IMR-90 (cell line): Measurements from ENCODE around the gene P2RY2. TPM values are rescaled to one million over a fixed set of nuclear protein-coding genes. Genes with fewer than 3 reads are reported as not detected.

Source experiments
- ATAC-seq: fragments of 200-7000 bp; cut with Tn5 transposase; 2 replicates; pipeline ENCODE4 v1.9.1; 2020; ENCODE audit warnings: low read depth, mild to moderate bottlenecking, moderate library complexity
- BruUV-seq: library from RNA; stranded (reverse); fragments of 400-500 nt; replicated peaks from 2 replicates; lab custom pipeline; 2021; lab: Mats Ljungman, UMichigan
- CTCF ChIA-PET: fragments of 300-600 bp; formaldehyde crosslinking; extraction: SDS; loops from one replicate; lab custom pipeline; 2021; ENCODE audit warnings: antibody characterized with exemption; lab: Yijun Ruan, JAX
- POLR2A ChIA-PET: fragments of 300-600 bp; sonication (Branson Sonifier 250); formaldehyde crosslinking; loops from one replicate; lab custom pipeline; 2022; ENCODE audit warnings: antibody characterized with exemption; ENCODE audit not compliant: unreplicated experiment; lab: Charles Lee
- DNase-seq: peaks from one replicate; pipeline ENCODE4 v3.0.0; 2013
- H2AFZ ChIP-seq: replicated peaks from 2 replicates; pipeline ENCODE3; 2013; ENCODE audit warnings: low read length, mild to moderate bottlenecking; ENCODE audit not compliant: poor library complexity
- H2AK5ac ChIP-seq: 2 replicates; pipeline ENCODE4 v1.6.1; 2013; ENCODE audit warnings: low read depth, low read length, inconsistent platforms
- H2AK9ac ChIP-seq: replicated peaks from 2 replicates; pipeline ENCODE3; 2013; ENCODE audit warnings: mild to moderate bottlenecking, low read depth, low read length, moderate library complexity; ENCODE audit not compliant: poor library complexity
- H2BK120ac ChIP-seq: 2 replicates; pipeline ENCODE4 v1.6.1; 2013; ENCODE audit warnings: low read depth, low read length, inconsistent platforms
- H2BK15ac ChIP-seq: 3 replicates; pipeline ENCODE4 v1.6.1; 2013; ENCODE audit warnings: low read depth, low read length, inconsistent platforms
- H2BK20ac ChIP-seq: 2 replicates; pipeline ENCODE4 v1.6.1; 2013; ENCODE audit warnings: low read depth, mild to moderate bottlenecking, inconsistent platforms, low read length, moderate library complexity
- H2BK5ac ChIP-seq: 2 replicates; pipeline ENCODE4 v1.6.1; 2013; ENCODE audit warnings: mild to moderate bottlenecking, low read depth, low read length, inconsistent platforms; ENCODE audit not compliant: poor library complexity, severe bottlenecking
- H3K14ac ChIP-seq: replicated peaks from 2 replicates; pipeline ENCODE4 v1.6.1; 2013; ENCODE audit warnings: low read depth, low read length, inconsistent platforms
- H3K18ac ChIP-seq: 2 replicates; pipeline ENCODE4 v1.6.1; 2013; ENCODE audit warnings: low read depth, low read length, control low read depth
- H3K23ac ChIP-seq: 2 replicates; pipeline ENCODE4 v1.6.1; 2013; ENCODE audit warnings: low read depth, low read length, inconsistent platforms
- H3K27ac ChIP-seq: 2 replicates; pipeline ENCODE4 v1.5.1; 2013; ENCODE audit warnings: mild to moderate bottlenecking, control low read depth, low read length; ENCODE audit not compliant: insufficient read depth
- H3K27me3 ChIP-seq: 2 replicates; pipeline ENCODE4 v1.6.1; 2013; ENCODE audit warnings: low read length; ENCODE audit not compliant: control insufficient read depth, insufficient read depth
- H3K36me3 ChIP-seq: 2 replicates; pipeline ENCODE4 v1.6.1; 2013; ENCODE audit warnings: low read length, mixed read lengths; ENCODE audit not compliant: control insufficient read depth, insufficient read depth
- H3K4ac ChIP-seq: 2 replicates; pipeline ENCODE4 v1.6.1; 2013; ENCODE audit warnings: low read depth, low read length, inconsistent platforms
- H3K4me1 ChIP-seq: 2 replicates; pipeline ENCODE4 v1.6.1; 2013; ENCODE audit warnings: low read length, mixed read lengths; ENCODE audit not compliant: control insufficient read depth, insufficient read depth
- H3K4me2 ChIP-seq: 2 replicates; pipeline ENCODE4 v1.6.1; 2013; ENCODE audit warnings: low read depth, mild to moderate bottlenecking, control low read depth, low read length, moderate library complexity
- H3K4me3 ChIP-seq: 2 replicates; pipeline ENCODE4 v1.5.1; 2013; ENCODE audit warnings: low read depth, mild to moderate bottlenecking, control low read depth, low read length, moderate library complexity; ENCODE audit not compliant: insufficient read depth
- H3K56ac ChIP-seq: 2 replicates; pipeline ENCODE4 v1.6.1; 2013; ENCODE audit warnings: low read length, inconsistent platforms; ENCODE audit not compliant: insufficient read depth; ENCODE audit errors: extremely low read depth
- H3K79me1 ChIP-seq, 2 experiments: 2 replicates each; pipeline ENCODE4 v1.6.1; 2013; ENCODE audit warnings: low read length in 2 of 2, inconsistent platforms in 1 of 2, low read depth in 1 of 2
- H3K9ac ChIP-seq: 2 replicates; pipeline ENCODE4 v1.6.1; 2013; ENCODE audit warnings: low read depth, low read length, control low read depth
- H3K9me1 ChIP-seq: 2 replicates; pipeline ENCODE4 v1.6.1; 2013; ENCODE audit warnings: low read length, inconsistent platforms; ENCODE audit not compliant: insufficient read depth
- H3K9me3 ChIP-seq: 2 replicates; pipeline ENCODE4 v1.6.1; 2013; ENCODE audit warnings: low read length; ENCODE audit not compliant: control insufficient read depth, insufficient read depth
- H4K20me1 ChIP-seq: 2 replicates; pipeline ENCODE4 v1.6.1; 2013; ENCODE audit warnings: low read length, inconsistent platforms; ENCODE audit not compliant: insufficient read depth
- H4K5ac ChIP-seq: 2 replicates; pipeline ENCODE4 v1.6.1; 2013; ENCODE audit warnings: mild to moderate bottlenecking, low read depth, low read length, control low read depth
- H4K8ac ChIP-seq, 2 experiments: 2 replicates each; pipeline ENCODE4 v1.6.1; 2013; ENCODE audit warnings: low read depth in 2 of 2, low read length in 2 of 2, control low read depth in 1 of 2, inconsistent platforms in 1 of 2
- H4K91ac ChIP-seq: 2 replicates; pipeline ENCODE4 v1.6.1; 2013; ENCODE audit warnings: low read depth, low read length, inconsistent platforms; ENCODE audit not compliant: insufficient read depth
- RAD21 ChIP-seq: IDR thresholded peaks from 2 replicates; pipeline ENCODE4 v1.6.1; 2012; ENCODE audit warnings: low read length, improper control_type of control experiment
- WGBS, 2 experiments: methylation state at CpG; one replicate each; pipeline versions ENCODE4 v1.1.5 to v1.1.7; 2013; ENCODE audit warnings: missing lambda C conversion rate in 2 of 2; ENCODE audit not compliant: insufficient read length in 1 of 2; ENCODE audit errors: extremely low coverage in 2 of 2; 5-methylcytosine and 5-hydroxymethylcytosine counted together
- dilution Hi-C: fragments of 300-500 bp; cut with HindIII; formaldehyde crosslinking; loops from one replicate; pipeline ENCODE4 v1.14.3; 2018; ENCODE audit warnings: low sequenced_read_pairs; ENCODE audit not compliant: unreplicated experiment
- in situ Hi-C: fragments of 300-500 bp; cut with MboI; formaldehyde crosslinking; loops from 3 replicates; pipeline ENCODE4 v1.14.3; 2019; ENCODE audit warnings: low sequenced_read_pairs, inconsistent platforms, mixed read lengths
- intact Hi-C: fragments of 100-400 bp; cut with micrococcal nuclease; formaldehyde crosslinking; loops from 2 replicates; pipeline ENCODE4 v1.10.0; 2022
- polyA plus RNA-seq, 3 experiments: library from polyadenylated mRNA; depleted of rRNA; stranded (reverse); fragments of >200 nt; gene quantifications; 2 replicates each; pipeline ENCODE4 v1.2.3, GENCODE V29; 2012; ENCODE audit warnings: low replicate concordance in 1 of 3
- total RNA-seq: library from RNA; depleted of rRNA; stranded (reverse); fragments of >200 nt; gene quantifications from 2 replicates; pipeline ENCODE4 v1.2.3, GENCODE V29; 2012
- TF ChIP-seq, protein P1 (sequence below): fragments of 150-350 bp; IDR thresholded peaks from 2 replicates; pipeline ENCODE4 v1.6.1; 2017; ENCODE audit warnings: mild to moderate bottlenecking, antibody characterized with exemption, low read length, low read depth

P2RY2 gene
- total and polyA plus RNA-seq, 2 of the 4 experiments (the other 2 are of a cell fraction), result not detected

DNA sequence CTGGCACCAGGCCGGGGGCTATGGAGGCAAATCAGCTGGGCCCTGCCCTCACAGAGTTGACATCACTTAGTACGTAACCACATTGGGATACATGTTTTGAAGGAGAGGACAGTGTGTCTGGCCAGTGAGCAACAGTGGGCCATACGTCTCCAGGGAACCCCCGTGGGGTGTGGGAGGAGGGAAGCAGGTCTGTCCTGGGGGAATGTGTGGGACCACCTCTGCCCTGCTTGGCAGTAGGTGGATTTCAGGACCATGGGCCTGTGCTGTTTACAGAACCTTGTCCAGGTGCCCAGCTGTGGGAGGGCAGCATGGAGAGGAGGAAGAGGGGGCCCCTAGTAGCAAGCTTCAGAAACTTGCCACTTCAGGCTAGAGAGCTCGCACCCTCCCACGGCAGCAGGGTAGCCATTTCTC, 21.0 kb downstream of the P2RY2 start:
- H2BK20ac ChIP-seq, result no peak overlapping the region
- H4K8ac ChIP-seq, result no peak overlapping the region
- in situ Hi-C loops, result no loop called here
- no peaks in the 10 kb centered on the region for H3K9me3 ChIP-seq
- H2BK120ac ChIP-seq, result no peak overlapping the region
- DNase-seq (no peak), ATAC-seq (no peak)
- no peak overlapping the region for H3K4ac ChIP-seq
- H3K4me2 ChIP-seq, result no peak overlapping the region
- H3K18ac ChIP-seq, result no peak overlapping the region
- no peak for TF ChIP-seq RAD21
- TF ChIP-seq, protein P1, sequence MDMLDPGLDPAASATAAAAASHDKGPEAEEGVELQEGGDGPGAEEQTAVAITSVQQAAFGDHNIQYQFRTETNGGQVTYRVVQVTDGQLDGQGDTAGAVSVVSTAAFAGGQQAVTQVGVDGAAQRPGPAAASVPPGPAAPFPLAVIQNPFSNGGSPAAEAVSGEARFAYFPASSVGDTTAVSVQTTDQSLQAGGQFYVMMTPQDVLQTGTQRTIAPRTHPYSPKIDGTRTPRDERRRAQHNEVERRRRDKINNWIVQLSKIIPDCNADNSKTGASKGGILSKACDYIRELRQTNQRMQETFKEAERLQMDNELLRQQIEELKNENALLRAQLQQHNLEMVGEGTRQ, result no peak
- peaks cover 16% of the 10 kb centered on the region for H3K4me1 ChIP-seq
- H3K27me3 ChIP-seq, result no peaks in the 10 kb centered on the region
- no peak overlapping the region for H2BK15ac ChIP-seq
- dilution Hi-C loops, result no loop called here
- BruUV-seq, result no TSS peak
- no peak overlapping the region for H3K14ac ChIP-seq
- no peak overlapping the region for H3K23ac ChIP-seq
- peak overlapping the region; percentile 6; the same call in 1 of the 2 replicates for H2AK5ac ChIP-seq
- no peak overlapping the region for H3K4me3 ChIP-seq
- no peak overlapping the region for H3K9ac ChIP-seq
- peaks cover 14% of the 10 kb centered on the region for H3K9me1 ChIP-seq
- H2AFZ ChIP-seq, result no peak overlapping the region
- ChIA-PET POLR2A (no interaction called here), CTCF (no interaction called here)
- no peak overlapping the region for H3K27ac ChIP-seq
- H4K5ac ChIP-seq, result no peak overlapping the region
- H3K56ac ChIP-seq, result no peak overlapping the region
- H2BK5ac ChIP-seq, result no peak overlapping the region
- WGBS, 2 experiments, result 100% methylated on average over 1 of the region's 6 CpGs; no CpG with 5 or more reads in 1 of the 2 experiments
- no peaks in the 10 kb centered on the region for H3K79me1 ChIP-seq
- H2AK9ac ChIP-seq, result no peak overlapping the region
- no peaks in the 10 kb centered on the region for H3K36me3 ChIP-seq
- H4K91ac ChIP-seq, result no peak overlapping the region
- H4K20me1 ChIP-seq, result no peaks in the 10 kb centered on the region
- intact Hi-C loops, result no loop called here
